GM12875 (cell line): Measurements from ENCODE around the gene EXOC7.

Experiments used
- H3K4me3 ChIP-seq: one replicate; pipeline ENCODE4 v1.5.1; 2011; ENCODE audit warnings: low read depth, low read length, control low read depth
- CTCF ChIP-seq: IDR thresholded peaks from 2 replicates; pipeline ENCODE4 v1.5.1; 2011; ENCODE audit warnings: low read depth, mild to moderate bottlenecking, control low read depth, inconsistent platforms, low read length, moderate library complexity, borderline replicate concordance; ENCODE audit not compliant: insufficient read depth

EXOC7 gene

GRCh38 chr17:76034428-76035350 lies 68.9 kb downstream of the EXOC7 start:
- TF ChIP-seq CTCF: no peak
- no peak overlapping the region for H3K4me3 ChIP-seq

- no peak for TF ChIP-seq CTCF
- H3K4me3 ChIP-seq: no peak overlapping the region
Observed at GRCh38 chr17:76033139-76033538, 70.4 kb downstream of the EXOC7 start.

GRCh38 chr17:76032780-76033108 lies 70.8 kb downstream of the EXOC7 start:
- no peak for TF ChIP-seq CTCF
- no peak overlapping the region for H3K4me3 ChIP-seq

GRCh38 chr17:76032073-76032779 lies 71.4 kb downstream of the EXOC7 start:
- no peak for TF ChIP-seq CTCF
- no peak overlapping the region for H3K4me3 ChIP-seq
